Tibial nerve (tissue), 4 donors: Measurements from ENCODE around the gene KCP. TPM values are rescaled to one million over a fixed set of nuclear protein-coding genes. Genes with fewer than 3 reads are reported as not detected.

Experiments used
- DNase-seq, 2 donors: peaks; one replicate each; pipeline ENCODE4 v3.0.0-alpha.2; 2019; ENCODE audit warnings: low spot score in 2 of 2
- H3K27ac ChIP-seq, 4 donors: fragments of 200-600 bp; sonication (generic) in 3 of 4; one replicate each; pipeline ENCODE4 v1.5.1; 2017 to 2019; ENCODE audit warnings: mild to moderate bottlenecking in 1 of 4
- H3K27me3 ChIP-seq, 2 donors: fragments of 200-600 bp; sonication (generic) in 1 of 2; one replicate each; pipeline versions ENCODE4 v1.5.1 to v1.6.0; 2017 to 2019
- H3K36me3 ChIP-seq, 3 donors: fragments of 200-600 bp; sonication (generic); one replicate each; pipeline ENCODE4 v1.5.1; 2018 to 2019
- H3K4me1 ChIP-seq, 4 donors: fragments of 200-600 bp; sonication (generic) in 3 of 4; one replicate each; pipeline ENCODE4 v1.5.1; 2017 to 2019
- H3K4me3 ChIP-seq, 4 donors: fragments of 200-600 bp; sonication (generic) in 3 of 4; one replicate each; pipeline ENCODE4 v1.5.1; 2017 to 2019; ENCODE audit warnings: mild to moderate bottlenecking in 1 of 4, moderate library complexity in 1 of 4
- H3K9me3 ChIP-seq, 4 donors: fragments of 200-600 bp; sonication (generic) in 3 of 4; one replicate each; pipeline ENCODE4 v1.5.1; 2017 to 2019
- EP300 ChIP-seq, 2 donors: sonication (generic); formaldehyde crosslinking; IDR thresholded peaks; one replicate each; pipeline ENCODE4 v1.6.1; 2017; ENCODE audit warnings: antibody characterized with exemption in 2 of 2, mild to moderate bottlenecking in 1 of 2
- POLR2A ChIP-seq, 2 donors: fragments of 450-650 bp; IDR thresholded peaks; one replicate each; pipeline ENCODE4 v1.6.1; 2017; ENCODE audit warnings: antibody characterized with exemption in 2 of 2, mild to moderate bottlenecking in 2 of 2, moderate library complexity in 2 of 2
- WGBS, 2 donors: methylation state at CpG; one replicate each; pipeline ENCODE4 v1.1.5; 2018; 5-methylcytosine and 5-hydroxymethylcytosine counted together
- total RNA-seq, 4 donors: library from RNA; depleted of rRNA; stranded (reverse); fragments of >200 nt; gene quantifications; one replicate each; pipeline ENCODE4 v1.1.0, GENCODE V29; 2016
- TF ChIP-seq, protein P1 (sequence below), 5 experiments: fragments of 200-600 bp in 3 of 5; fragments of 450-650 bp in 2 of 5; sonication (generic) in 3 of 5; IDR thresholded peaks; one replicate each; pipeline ENCODE4 v1.5.1; 2016 to 2019; ENCODE audit warnings: antibody characterized with exemption in 5 of 5, mild to moderate bottlenecking in 3 of 5, moderate library complexity in 2 of 5

The KCP gene
- total RNA-seq, 4 donors from 2014 or later: 0.21 to 0.90 (median 0.40) TPM

DNA sequence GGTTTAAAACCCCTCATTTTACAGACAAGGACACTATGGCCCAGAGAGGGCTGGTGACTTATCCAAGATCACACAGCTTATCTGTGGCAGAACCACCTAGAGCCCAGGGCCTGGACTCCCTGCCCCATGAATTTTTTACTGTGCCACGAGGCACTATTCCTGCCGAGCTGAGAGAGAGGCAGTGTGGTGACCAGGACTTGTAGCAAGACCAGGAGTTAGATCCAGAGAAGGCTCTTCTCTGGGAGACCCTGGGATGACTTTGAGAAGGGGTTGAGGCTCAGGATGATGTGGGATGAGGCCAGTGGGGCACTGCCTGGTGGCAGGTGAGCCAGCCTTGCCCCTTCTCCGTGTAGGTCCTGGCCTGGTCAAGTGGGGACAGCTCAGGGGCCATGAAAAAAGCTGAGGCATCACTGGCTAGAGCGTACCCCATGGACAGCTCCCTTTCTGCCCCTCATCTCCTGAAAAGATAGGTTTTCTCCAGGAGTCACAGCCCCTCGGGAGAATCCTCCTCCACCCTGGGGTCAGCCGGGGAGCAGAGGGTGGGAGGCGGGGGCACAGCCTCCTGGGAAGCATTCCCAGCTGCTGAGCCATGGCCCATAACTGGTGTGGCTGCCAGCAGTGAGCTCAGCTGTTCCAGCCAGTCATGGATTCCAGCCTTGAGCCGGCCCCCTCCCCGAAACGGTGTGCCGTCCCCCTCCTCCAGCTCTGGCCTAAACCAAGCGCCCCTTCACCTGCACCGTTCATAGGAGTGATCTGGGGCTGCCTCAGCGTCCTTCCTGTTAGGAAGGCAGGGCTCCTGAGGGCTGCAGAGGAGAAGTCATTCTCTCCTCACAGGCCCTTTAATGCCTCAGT lies 74.5 kb downstream of the KCP start:
- no peak for DNase-seq
- H3K4me1 ChIP-seq: peaks cover 0 to 38% (median 22%) of the 10 kb centered on the region in 4 donors
- H3K27ac ChIP-seq: no peak overlapping the region
- no peaks in the 10 kb centered on the region for H3K9me3 ChIP-seq
- H3K27me3 ChIP-seq: peaks cover 0 to 18% of the 10 kb centered on the region in 2 donors
- H3K4me3 ChIP-seq: no peak overlapping the region
- peaks cover 0 to 15% (median 0%) of the 10 kb centered on the region in 3 donors for H3K36me3 ChIP-seq
- WGBS, 2 donors: 49 to 66% methylated on average over 10 to 14 of the region's 14 CpGs
- no peak for TF ChIP-seq POLR2A (IDR thresholded peaks at IDR 0.05)
- no peak for TF ChIP-seq EP300 (IDR thresholded peaks at IDR 0.05)
- TF ChIP-seq, protein P1, sequence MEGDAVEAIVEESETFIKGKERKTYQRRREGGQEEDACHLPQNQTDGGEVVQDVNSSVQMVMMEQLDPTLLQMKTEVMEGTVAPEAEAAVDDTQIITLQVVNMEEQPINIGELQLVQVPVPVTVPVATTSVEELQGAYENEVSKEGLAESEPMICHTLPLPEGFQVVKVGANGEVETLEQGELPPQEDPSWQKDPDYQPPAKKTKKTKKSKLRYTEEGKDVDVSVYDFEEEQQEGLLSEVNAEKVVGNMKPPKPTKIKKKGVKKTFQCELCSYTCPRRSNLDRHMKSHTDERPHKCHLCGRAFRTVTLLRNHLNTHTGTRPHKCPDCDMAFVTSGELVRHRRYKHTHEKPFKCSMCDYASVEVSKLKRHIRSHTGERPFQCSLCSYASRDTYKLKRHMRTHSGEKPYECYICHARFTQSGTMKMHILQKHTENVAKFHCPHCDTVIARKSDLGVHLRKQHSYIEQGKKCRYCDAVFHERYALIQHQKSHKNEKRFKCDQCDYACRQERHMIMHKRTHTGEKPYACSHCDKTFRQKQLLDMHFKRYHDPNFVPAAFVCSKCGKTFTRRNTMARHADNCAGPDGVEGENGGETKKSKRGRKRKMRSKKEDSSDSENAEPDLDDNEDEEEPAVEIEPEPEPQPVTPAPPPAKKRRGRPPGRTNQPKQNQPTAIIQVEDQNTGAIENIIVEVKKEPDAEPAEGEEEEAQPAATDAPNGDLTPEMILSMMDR (IDR thresholded peaks at IDR 0.05): no peak

DNA sequence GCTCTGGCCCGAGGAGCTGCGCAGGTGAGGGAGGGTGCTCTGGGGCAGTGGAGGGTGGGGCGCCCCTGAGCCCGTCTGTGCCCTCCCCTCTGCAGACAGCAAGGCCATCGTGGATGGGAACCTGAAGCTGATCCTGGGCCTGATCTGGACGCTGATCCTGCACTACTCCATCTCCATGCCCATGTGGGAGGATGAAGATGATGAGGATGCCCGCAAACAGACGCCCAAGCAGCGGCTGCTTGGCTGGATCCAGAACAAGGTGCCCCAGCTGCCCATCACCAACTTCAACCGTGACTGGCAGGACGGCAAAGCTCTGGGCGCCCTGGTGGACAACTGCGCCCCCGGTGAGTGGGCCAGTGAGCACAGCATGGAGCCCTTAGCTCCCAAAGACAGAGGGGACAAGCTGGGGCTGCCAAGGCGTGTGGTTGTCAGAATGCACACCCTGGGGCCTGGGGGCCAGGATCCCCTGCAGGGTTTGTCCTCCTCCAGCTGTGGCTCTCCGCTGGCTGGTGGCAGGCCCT lies 75.2 kb downstream of the KCP start:
- H3K27ac ChIP-seq: no peak overlapping the region
- 90 to 94% methylated on average over 9 to 14 of the region's 16 CpGs for WGBS, 2 donors
- no peak for DNase-seq
- no peak for TF ChIP-seq POLR2A (IDR thresholded peaks at IDR 0.05)
- TF ChIP-seq, protein P1 (IDR thresholded peaks at IDR 0.05): no peak
- no peak for TF ChIP-seq EP300 (IDR thresholded peaks at IDR 0.05)
- H3K27me3 ChIP-seq: peaks cover 0 to 26% of the 10 kb centered on the region in 2 donors
- H3K9me3 ChIP-seq: no peaks in the 10 kb centered on the region
- peaks cover 0 to 13% (median 0%) of the 10 kb centered on the region in 3 donors for H3K36me3 ChIP-seq
- peaks cover 0 to 45% (median 29%) of the 10 kb centered on the region in 4 donors for H3K4me1 ChIP-seq
- no peak overlapping the region for H3K4me3 ChIP-seq

DNA sequence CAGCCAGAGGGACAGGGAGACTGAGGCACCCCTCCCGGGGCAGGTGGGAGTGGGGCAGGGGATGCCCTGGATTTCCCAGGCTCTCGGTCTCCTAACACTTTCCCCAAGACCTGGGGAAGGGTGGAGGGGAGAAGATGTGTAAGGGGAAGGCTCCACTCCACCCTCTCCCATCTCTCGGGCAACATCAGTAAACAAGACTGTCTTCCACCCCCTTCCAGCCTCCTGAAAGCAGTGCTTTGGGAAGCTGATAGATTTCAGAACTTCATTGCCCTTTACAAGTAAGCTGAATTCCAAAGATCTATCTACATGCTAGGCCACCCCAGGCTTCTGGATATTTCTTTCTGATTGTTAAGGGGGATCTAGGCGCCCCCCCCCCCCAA lies 76.6 kb downstream of the KCP start:
- Histone ChIP-seq H3K9me3 (no peaks in the 10 kb centered on the region), H3K4me1 (peaks cover 0 to 51% (median 29%) of the 10 kb centered on the region in 4 donors), H3K36me3 (peaks cover 0 to 11% (median 0%) of the 10 kb centered on the region in 3 donors), H3K4me3 (no peak overlapping the region), H3K27me3 (peaks cover 0 to 35% of the 10 kb centered on the region in 2 donors), H3K27ac (peak overlapping the region in 3 of 4 donors; percentile 57 to 79 (median 74))
- DNase-seq: no peak
- TF ChIP-seq, protein P1 (IDR thresholded peaks at IDR 0.05): no peak
- TF ChIP-seq POLR2A (IDR thresholded peaks at IDR 0.05) (no peak), EP300 (IDR thresholded peaks at IDR 0.05) (no peak)
- 31 to 34% methylated on average over 4 of the region's 4 CpGs for WGBS, 2 donors

DNA sequence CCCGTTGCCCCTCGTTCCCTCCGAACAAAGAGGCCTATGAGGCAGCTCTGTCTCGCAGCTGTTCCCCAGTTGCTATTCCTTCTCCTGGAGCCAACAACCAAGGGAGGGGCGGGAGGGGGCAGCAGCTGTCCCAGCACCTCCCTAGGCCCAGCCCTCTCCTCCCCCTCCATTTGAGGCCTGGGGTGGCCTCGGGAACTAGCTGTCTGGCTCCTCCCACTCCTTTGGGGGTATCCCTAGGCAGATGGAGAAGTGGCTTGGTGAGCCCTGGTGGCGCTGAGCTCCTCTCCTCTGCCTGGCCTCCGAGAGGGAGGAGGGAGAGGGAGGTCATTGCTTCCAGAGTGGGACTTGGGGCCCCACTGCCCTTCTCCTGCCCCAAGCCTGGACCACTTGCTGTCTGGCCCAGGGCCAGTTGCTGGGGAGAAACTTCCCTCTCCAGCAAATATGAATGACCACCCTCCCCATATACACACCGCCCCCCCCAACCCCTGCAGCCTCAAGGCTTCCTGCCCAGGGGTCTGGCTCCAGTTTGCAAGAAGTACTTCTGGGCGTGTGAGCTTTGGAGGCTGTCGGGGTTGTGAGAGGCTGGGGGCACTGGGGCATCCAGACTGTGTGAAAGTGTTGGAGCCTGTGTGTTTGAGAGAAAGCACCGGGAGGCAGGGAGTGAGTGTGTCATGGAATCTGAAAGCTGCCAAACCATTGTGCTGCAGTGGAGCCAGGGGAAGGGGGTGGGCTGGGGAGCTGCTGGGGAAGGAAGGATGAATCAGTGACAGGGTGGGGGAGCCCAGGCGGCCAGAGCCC lies 77.2 kb downstream of the KCP start:
- peak in 1 of 2 donors; percentile 46 for DNase-seq

More for the DNA sequence above, 77.2 kb downstream of the KCP start:
- Histone ChIP-seq H3K9me3 (no peaks in the 10 kb centered on the region), H3K36me3 (peaks cover 0 to 5% (median 0%) of the 10 kb centered on the region in 3 donors), H3K27ac (peak overlapping the region; percentile 20 to 79 (median 66)), H3K27me3 (peaks cover 0 to 35% of the 10 kb centered on the region in 2 donors), H3K4me1 (peaks cover 0 to 51% (median 29%) of the 10 kb centered on the region in 4 donors), H3K4me3 (no peak overlapping the region)
- TF ChIP-seq POLR2A (IDR thresholded peaks at IDR 0.05) (no peak), EP300 (IDR thresholded peaks at IDR 0.05) (no peak)
- TF ChIP-seq, protein P1 (IDR thresholded peaks at IDR 0.05): no peak
- WGBS, 2 donors: 6 to 8% methylated on average over 11 to 13 of the region's 13 CpGs
